Spinal cord (tissue), 10 donors: Measurements from ENCODE around the gene LRP1. TPM values are rescaled to one million over a fixed set of nuclear protein-coding genes. Genes with fewer than 3 reads are reported as not detected.

ENCODE experiments used
- DNase-seq, 6 donors: peaks; one replicate each; pipeline versions ENCODE4 v3.0.0 to v3.0.0-alpha.2; 2013 to 2015; ENCODE audit warnings: low spot score in 6 of 6, low read depth in 4 of 6
- H3K27ac ChIP-seq: one replicate; pipeline ENCODE4 v1.5.1; 2013; ENCODE audit warnings: low read depth, low read length, control low read depth
- H3K27me3 ChIP-seq: one replicate; pipeline ENCODE4 v1.6.1; 2013; ENCODE audit warnings: low read length; ENCODE audit not compliant: control insufficient read depth, insufficient read depth
- H3K36me3 ChIP-seq: one replicate; pipeline ENCODE4 v1.6.1; 2013; ENCODE audit warnings: low read length; ENCODE audit not compliant: control insufficient read depth, insufficient read depth
- H3K4me1 ChIP-seq: one replicate; pipeline ENCODE4 v1.6.1; 2013; ENCODE audit warnings: low read length; ENCODE audit not compliant: control insufficient read depth, insufficient read depth
- H3K4me3 ChIP-seq: one replicate; pipeline ENCODE4 v1.5.1; 2013; ENCODE audit warnings: low read depth, low read length, control low read depth
- H3K9me3 ChIP-seq: one replicate; pipeline ENCODE4 v1.6.1; 2013; ENCODE audit warnings: low read length; ENCODE audit not compliant: control insufficient read depth, insufficient read depth
- WGBS: methylation state at CpG from one replicate; pipeline ENCODE4 v1.1.5; 2013; ENCODE audit warnings: missing lambda C conversion rate; ENCODE audit not compliant: insufficient coverage; 5-methylcytosine and 5-hydroxymethylcytosine counted together
- polyA plus RNA-seq, 2 donors: library from polyadenylated mRNA; unstranded; fragments of 120-200 nt; gene quantifications; one replicate each; pipeline ENCODE4 v1.2.1, GENCODE V29; 2013; ENCODE audit not compliant: insufficient read length in 2 of 2
- total RNA-seq, 2 donors: library from RNA; depleted of rRNA in 1 of 2; stranded (reverse); fragments of 120-200 nt in 1 of 2; fragments of >200 nt in 1 of 2; gene quantifications; one replicate each; pipeline versions ENCODE4 v1.2.3 to v1.2.4, GENCODE V29; 2013 to 2014
- donor health status: healthy.

The LRP1 gene
- total and polyA plus RNA-seq, 4 donors = 182 to 319 (median 239) TPM

GRCh38 chr12:57094208-57095160 lies 33.8 kb upstream of the LRP1 start:
- H3K36me3 ChIP-seq = peaks cover 64% of the 10 kb centered on the region
- 79% methylated on average over 6 of the region's 15 CpGs for WGBS
- no peak overlapping the region for H3K4me3 ChIP-seq
- H3K27me3 ChIP-seq = no peaks in the 10 kb centered on the region
- no peaks in the 10 kb centered on the region for H3K9me3 ChIP-seq
- no peak for DNase-seq
- peaks cover 54% of the 10 kb centered on the region for H3K4me1 ChIP-seq
- peak overlapping the region; percentile 35 for H3K27ac ChIP-seq

GRCh38 chr12:57095440-57095839 lies 32.8 kb upstream of the LRP1 start:
- H3K4me3 ChIP-seq = no peak overlapping the region
- DNase-seq = no peak
- H3K27ac ChIP-seq = no peak overlapping the region
- H3K27me3 ChIP-seq = no peaks in the 10 kb centered on the region
- H3K9me3 ChIP-seq = no peaks in the 10 kb centered on the region
- 90% methylated on average over 3 of the region's 3 CpGs for WGBS
- peaks cover 44% of the 10 kb centered on the region for H3K4me1 ChIP-seq
- H3K36me3 ChIP-seq = peaks cover 63% of the 10 kb centered on the region

DNA sequence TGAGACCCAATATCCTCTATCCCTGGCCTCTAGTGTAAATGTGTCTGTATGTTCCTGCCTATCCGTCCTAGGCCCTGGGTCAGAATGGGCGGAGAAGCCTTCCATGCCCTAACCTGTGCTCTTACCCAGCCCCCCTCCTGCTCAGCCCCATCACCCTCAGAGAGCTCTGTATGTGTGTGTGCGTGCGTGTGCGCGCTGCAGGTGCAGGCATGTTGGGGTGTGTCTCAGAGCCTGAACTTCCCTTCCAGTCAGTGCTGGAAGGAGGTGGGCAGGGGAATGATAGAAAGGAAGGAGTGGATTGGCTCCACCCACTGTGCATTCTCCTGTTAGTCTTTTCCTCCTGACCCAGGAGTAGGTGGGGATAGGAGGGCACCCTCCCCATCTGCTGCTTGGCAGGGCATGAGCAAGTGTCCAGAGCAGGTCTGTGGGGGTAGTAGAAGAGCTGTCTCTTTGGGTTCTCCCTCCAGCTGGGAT lies 32.1 kb upstream of the LRP1 start:
- Histone ChIP-seq H3K9me3 (no peaks in the 10 kb centered on the region), H3K27ac (no peak overlapping the region), H3K4me1 (peaks cover 37% of the 10 kb centered on the region), H3K27me3 (no peaks in the 10 kb centered on the region), H3K36me3 (peaks cover 58% of the 10 kb centered on the region), H3K4me3 (no peak overlapping the region)
- WGBS = no CpG with 5 or more reads among the region's 6 CpGs
- DNase-seq = no peak

- whole genome bisulfite sequencing = 84% methylated on average over 4 of the region's 8 CpGs
- no peak overlapping the region for H3K4me3 ChIP-seq
- DNase-seq = no peak
- H3K4me1 ChIP-seq = peaks cover 29% of the 10 kb centered on the region
- H3K36me3 ChIP-seq = peaks cover 50% of the 10 kb centered on the region
- no peak overlapping the region for H3K27ac ChIP-seq
- no peaks in the 10 kb centered on the region for H3K9me3 ChIP-seq
- H3K27me3 ChIP-seq = no peaks in the 10 kb centered on the region
Measured at GRCh38 chr12:57096748-57097553, 31.3 kb upstream of the LRP1 start.

DNA sequence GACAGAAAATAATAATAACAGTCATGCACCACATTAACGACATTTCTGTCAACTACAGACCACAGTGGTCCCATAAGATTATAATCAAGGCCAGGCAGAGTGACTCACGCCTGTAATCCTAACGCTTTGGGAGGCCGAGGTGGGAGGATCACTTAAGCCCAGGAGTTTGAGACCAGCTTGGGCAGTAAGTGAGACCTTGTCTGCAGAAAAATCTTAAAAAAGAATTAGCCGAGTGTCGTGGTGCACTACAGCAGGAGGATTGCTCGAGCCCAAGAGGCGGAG lies 30.8 kb upstream of the LRP1 start:
- peaks cover 44% of the 10 kb centered on the region for H3K36me3 ChIP-seq
- H3K27ac ChIP-seq = no peak overlapping the region
- no peak overlapping the region for H3K4me3 ChIP-seq

DNA sequence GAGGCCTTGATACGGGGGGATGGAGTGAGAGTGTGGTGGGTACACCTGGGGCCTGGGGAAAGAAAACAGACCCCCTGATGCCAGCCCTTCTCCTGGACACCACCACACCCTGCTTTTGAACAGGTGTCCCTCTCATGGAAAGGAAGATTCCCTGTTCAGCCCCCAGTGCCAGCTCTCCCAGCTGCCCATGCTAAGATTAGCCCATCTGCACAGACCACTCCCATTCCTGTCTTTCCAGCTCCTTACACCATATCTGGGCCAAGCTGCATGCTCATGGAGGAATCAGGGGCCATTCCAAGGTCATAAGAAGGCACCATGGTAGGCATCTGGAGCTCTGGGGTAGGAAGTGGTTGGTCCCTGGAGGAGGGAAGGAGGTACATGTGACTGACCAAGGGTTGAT lies 29.7 kb upstream of the LRP1 start:
- Histone ChIP-seq H3K27me3 (no peaks in the 10 kb centered on the region), H3K4me3 (no peak overlapping the region), H3K36me3 (peaks cover 34% of the 10 kb centered on the region), H3K9me3 (no peaks in the 10 kb centered on the region), H3K27ac (no peak overlapping the region), H3K4me1 (peaks cover 18% of the 10 kb centered on the region)
- DNase-seq = no peak
- WGBS = no CpG with 5 or more reads among the region's 1 CpG

More for the DNA sequence above, 30.8 kb upstream of the LRP1 start:
- Histone ChIP-seq H3K9me3 (no peaks in the 10 kb centered on the region), H3K4me1 (peaks cover 26% of the 10 kb centered on the region), H3K27me3 (no peaks in the 10 kb centered on the region)
- 87% methylated on average over 8 of the region's 8 CpGs for WGBS
- DNase-seq = no peak

- Histone ChIP-seq H3K9me3 (no peaks in the 10 kb centered on the region), H3K36me3 (peaks cover 29% of the 10 kb centered on the region), H3K4me3 (no peak overlapping the region), H3K27ac (no peak overlapping the region), H3K4me1 (peaks cover 12% of the 10 kb centered on the region), H3K27me3 (no peaks in the 10 kb centered on the region)
- no peak for DNase-seq
- 92% methylated on average over 10 of the region's 11 CpGs for WGBS
Measured at GRCh38 chr12:57099047-57099714, 29.1 kb upstream of the LRP1 start.

- Histone ChIP-seq H3K9me3 (no peaks in the 10 kb centered on the region), H3K27ac (no peak overlapping the region), H3K36me3 (peaks cover 27% of the 10 kb centered on the region), H3K4me1 (peaks cover 6% of the 10 kb centered on the region), H3K4me3 (no peak overlapping the region), H3K27me3 (no peaks in the 10 kb centered on the region)
- no peak for DNase-seq
- WGBS = 89% methylated on average over 12 of the region's 12 CpGs
Measured at GRCh38 chr12:57099766-57100165, 28.5 kb upstream of the LRP1 start.

GRCh38 chr12:57101892-57102695 lies 26.2 kb upstream of the LRP1 start:
- Histone ChIP-seq H3K4me1 (peaks cover 10% of the 10 kb centered on the region), H3K4me3 (no peak overlapping the region), H3K27ac (no peak overlapping the region), H3K9me3 (no peaks in the 10 kb centered on the region), H3K36me3 (peaks cover 8% of the 10 kb centered on the region), H3K27me3 (no peaks in the 10 kb centered on the region)
- WGBS = 92% methylated on average over 5 of the region's 15 CpGs
- DNase-seq = no peak
